ENCODE results near the gene ASCL3.
A peak's percentile ranks its signal among the peaks of the same experiment; 100 is the strongest.
"Not testable (repeated sequence)": the region's sequence is repeated elsewhere in the genome, so short reads cannot be mapped to it uniquely, and the experiment has no call there.

Gene ASCL3

GRCh38 chr11:8947230-8947943, 4.6 kb upstream of the ASCL3 start:
- DNase-seq = no peak

GRCh38 chr11:8941341-8942103, 1.3 kb downstream of the ASCL3 start:
- DNase-seq = no peak

GRCh38 chr11:8937659-8938058, 5.2 kb downstream of the ASCL3 start:
- no peak for DNase-seq

- DNase-seq = no peak
Observed at GRCh38 chr11:8937159-8937558, 5.7 kb downstream of the ASCL3 start.

- not testable (repeated sequence) for DNase-seq
Observed at GRCh38 chr11:8935789-8936188, 7.0 kb downstream of the ASCL3 start.

GRCh38 chr11:8934742-8935488, 7.9 kb downstream of the ASCL3 start:
- no peak for DNase-seq

GRCh38 chr11:8933931-8934330, 8.9 kb downstream of the ASCL3 start:
- DNase-seq = no peak

GRCh38 chr11:8932564-8933180, 10.1 kb downstream of the ASCL3 start, which contains the start of gene C11orf16:
TSS of gene C11orf16 (minus strand) at chr11:8932947. CDS start at chr11:8932308, 639 bp downstream.
- no peak for DNase-seq

GRCh38 chr11:8930456-8931175, 12.2 kb downstream of the ASCL3 start:
- no peak for DNase-seq

- DNase-seq = no peak
Observed at GRCh38 chr11:8928981-8929615, 13.7 kb downstream of the ASCL3 start.

GRCh38 chr11:8928205-8928604, 14.6 kb downstream of the ASCL3 start:
- no peak for DNase-seq

- no peak for DNase-seq
Observed at GRCh38 chr11:8927233-8927632, 15.6 kb downstream of the ASCL3 start.

- no peak for DNase-seq
Observed at GRCh38 chr11:8926236-8926635, 16.6 kb downstream of the ASCL3 start.

GRCh38 chr11:8925711-8926110, 17.1 kb downstream of the ASCL3 start:
- DNase-seq = no peak

- DNase-seq = no peak
Observed at GRCh38 chr11:8922691-8923090, 20.1 kb downstream of the ASCL3 start.

GRCh38 chr11:8917157-8917825, 25.5 kb downstream of the ASCL3 start:
- DNase-seq = no peak

GRCh38 chr11:8914661-8915018, 28.2 kb downstream of the ASCL3 start:
- DNase-seq = no peak

GRCh38 chr11:8913961-8914660, 28.7 kb downstream of the ASCL3 start:
- peak in 3 of 4 experiments; percentile 3 to 34 (median 20) for DNase-seq

- peak; percentile 42 to 57 (median 50) for DNase-seq
Observed at GRCh38 chr11:8911029-8911823, 31.6 kb downstream of the ASCL3 start, which contains the start of gene AKIP1. TSS of gene AKIP1 (plus strand) at chr11:8911189. CDS start at chr11:8911450, 261 bp downstream.

GRCh38 chr11:8910649-8911026, 32.2 kb downstream of the ASCL3 start:
- DNase-seq = no peak

Data from activated CD4-positive, CD25-positive, alpha-beta regulatory T cell (primary cell).